ENCODE results near the gene MIEF2. TPM values are rescaled to one million over a fixed set of nuclear protein-coding genes. Genes with fewer than 3 reads are reported as not detected.

The MIEF2 gene
- total RNA-seq, 6 experiments from 2014 or later, result 5.9 to 10.6 (median 7.1) TPM

- peaks cover 0 to 8% (median 0%) of the 10 kb centered on the region in 4 donors for H3K4me1 ChIP-seq
- H3K27me3 ChIP-seq, result no peaks in the 10 kb centered on the region
- intact Hi-C loops (cut with DNase I), result loop anchor here in 1 of 2 donors (10.0 kb wide), 1 partner anchor 64 kb away; the partner anchor contains the start of genes SMCR8 and TOP3A
- peaks cover 3 to 91% (median 30%) of the 10 kb centered on the region in 4 donors for H3K36me3 ChIP-seq
- no peaks in the 10 kb centered on the region for H3K9me3 ChIP-seq
- WGBS (ENCODE audit: insufficient coverage, low coverage, low lambda C conversion rate, missing lambda C conversion rate), result 80% methylated on average over 6 of the region's 15 CpGs
- ATAC-seq (no peak), DNase-seq (no peak)
- no peak for TF ChIP-seq POLR2A (IDR thresholded peaks at IDR 0.05)
- no peak overlapping the region for H3K27ac ChIP-seq
- H3K4me3 ChIP-seq, result no peak overlapping the region
Observed at GRCh38 chr17:18251204-18251603, 9.3 kb upstream of the MIEF2 start.

- Histone ChIP-seq H3K4me3 (no peak overlapping the region), H3K27ac (no peak overlapping the region), H3K4me1 (peaks cover 0 to 12% (median 4%) of the 10 kb centered on the region in 4 donors), H3K9me3 (no peaks in the 10 kb centered on the region), H3K27me3 (no peaks in the 10 kb centered on the region), H3K36me3 (peaks cover 0 to 84% (median 28%) of the 10 kb centered on the region in 4 donors)
- TF ChIP-seq POLR2A (IDR thresholded peaks at IDR 0.05) (no peak), CTCF (IDR thresholded peaks at IDR 0.05) (no peak)
- ATAC-seq (no peak), DNase-seq (no peak)
- WGBS (ENCODE audit: insufficient coverage, low coverage, low lambda C conversion rate, missing lambda C conversion rate), result no CpG with 5 or more reads among the region's 5 CpGs
- intact Hi-C loops (cut with DNase I), result loop anchor here in 1 of 2 donors (10.0 kb wide), 1 partner anchor 63 kb away; the partner anchor contains the start of genes SMCR8 and TOP3A
Observed at GRCh38 chr17:18252160-18252559, 8.3 kb upstream of the MIEF2 start.

GRCh38 chr17:18253187-18253884, 7.1 kb upstream of the MIEF2 start:
- intact Hi-C loops (cut with DNase I), result loop anchor here in 1 of 2 donors (10.0 kb wide), 1 partner anchor 61 kb away; the partner anchor contains the start of genes SMCR8 and TOP3A
- Histone ChIP-seq H3K36me3 (peaks cover 0 to 73% (median 23%) of the 10 kb centered on the region in 4 donors), H3K27me3 (no peaks in the 10 kb centered on the region), H3K9me3 (no peaks in the 10 kb centered on the region), H3K4me1 (peaks cover 0 to 18% (median 6%) of the 10 kb centered on the region in 4 donors), H3K27ac (no peak overlapping the region), H3K4me3 (no peak overlapping the region)
- peak in 1 of 4 donors; percentile 55 for ATAC-seq
- TF ChIP-seq CTCF (IDR thresholded peaks at IDR 0.05) (no peak), POLR2A (IDR thresholded peaks at IDR 0.05) (no peak)
- peak in 1 of 3 donors; percentile 72 for DNase-seq
- no CpG with 5 or more reads among the region's 16 CpGs for WGBS (ENCODE audit: insufficient coverage, low coverage, low lambda C conversion rate, missing lambda C conversion rate)

GRCh38 chr17:18253947-18254821, 6.3 kb upstream of the MIEF2 start:
- WGBS (ENCODE audit: insufficient coverage, low coverage, low lambda C conversion rate, missing lambda C conversion rate), result 92% methylated on average over 14 of the region's 27 CpGs
- Histone ChIP-seq H3K27me3 (no peaks in the 10 kb centered on the region), H3K4me3 (no peak overlapping the region), H3K27ac (no peak overlapping the region), H3K4me1 (peaks cover 0 to 23% (median 6%) of the 10 kb centered on the region in 4 donors), H3K9me3 (no peaks in the 10 kb centered on the region), H3K36me3 (peaks cover 0 to 67% (median 20%) of the 10 kb centered on the region in 4 donors)
- intact Hi-C loops (cut with DNase I), result loop anchor here in 1 of 2 donors (10.0 kb wide), 1 partner anchor 61 kb away; the partner anchor contains the start of genes SMCR8 and TOP3A
- TF ChIP-seq POLR2A (IDR thresholded peaks at IDR 0.05) (no peak), CTCF (IDR thresholded peaks at IDR 0.05) (no peak)
- peak in 1 of 3 donors; percentile 15 for DNase-seq
- no peak for ATAC-seq

All from right lobe of liver (tissue), 6 donors.